Cortex of kidney (tissue), 1 donor: Measurements from ENCODE around the gene DGCR2.
"Not testable (repeated sequence)": the region's sequence is repeated elsewhere in the genome, so short reads cannot be mapped to it uniquely, and the experiment has no call there.

ENCODE experiments used
- DNase-seq: peaks from one replicate; lab custom pipeline; 2025; lab: John Stamatoyannopoulos, UW

Gene DGCR2

DNA sequence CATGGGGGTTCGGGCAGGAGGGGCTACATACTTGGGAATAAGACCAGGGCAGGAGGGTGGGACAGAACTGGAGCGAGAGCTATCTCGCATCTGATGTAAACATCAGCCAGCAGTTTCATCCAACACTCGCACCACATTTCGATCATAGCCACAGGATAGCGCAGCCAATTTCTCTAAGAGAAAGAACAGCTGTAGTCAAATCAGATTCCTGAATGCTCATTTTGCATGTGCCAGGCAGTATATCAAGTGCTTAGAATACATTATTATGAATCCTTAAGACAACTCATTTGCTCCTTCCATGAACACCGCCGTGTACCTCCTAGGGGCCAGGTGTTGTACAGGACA lies 14.5 kb downstream of the DGCR2 start:
- DNase-seq = no peak

DNA sequence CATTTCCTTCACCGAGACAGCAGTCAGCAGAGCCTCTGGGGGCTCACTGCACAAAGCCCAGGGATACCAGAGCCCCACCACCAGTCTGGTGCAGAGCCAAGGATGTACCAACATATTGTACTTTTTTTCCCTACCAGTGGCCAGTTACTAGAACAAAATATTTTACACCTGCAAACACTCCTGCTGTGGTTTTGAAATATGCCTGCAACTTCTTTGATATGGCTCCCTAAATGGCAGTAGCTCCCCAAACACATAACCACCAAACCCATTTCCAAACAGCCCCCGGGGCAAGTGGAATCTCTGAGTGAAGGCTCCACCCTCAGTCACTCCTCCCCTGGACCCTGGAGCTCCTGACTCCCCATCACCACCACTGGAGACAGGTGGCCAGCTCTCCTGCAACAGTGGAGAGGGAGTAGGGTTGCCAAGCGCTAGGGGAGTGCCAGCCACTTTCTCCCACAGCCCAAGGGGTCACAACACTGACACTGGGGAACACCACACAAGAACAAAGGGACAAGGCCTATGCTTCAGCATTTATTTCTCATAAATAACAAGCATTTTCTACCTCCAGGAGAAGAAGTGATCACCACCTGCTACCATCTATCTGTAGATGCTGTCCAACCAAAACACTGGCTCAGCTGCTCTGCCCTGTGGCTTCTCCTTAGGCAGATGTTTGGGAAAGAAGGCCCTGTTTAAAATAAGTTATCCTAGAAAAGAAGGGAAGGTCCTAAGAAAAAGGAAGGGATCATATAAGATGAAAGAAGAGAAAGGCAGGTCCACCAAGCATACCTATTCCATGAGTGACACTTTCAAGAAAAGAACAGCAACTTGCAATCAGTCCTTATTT lies 15.1 kb downstream of the DGCR2 start:
- no peak for DNase-seq

DNA sequence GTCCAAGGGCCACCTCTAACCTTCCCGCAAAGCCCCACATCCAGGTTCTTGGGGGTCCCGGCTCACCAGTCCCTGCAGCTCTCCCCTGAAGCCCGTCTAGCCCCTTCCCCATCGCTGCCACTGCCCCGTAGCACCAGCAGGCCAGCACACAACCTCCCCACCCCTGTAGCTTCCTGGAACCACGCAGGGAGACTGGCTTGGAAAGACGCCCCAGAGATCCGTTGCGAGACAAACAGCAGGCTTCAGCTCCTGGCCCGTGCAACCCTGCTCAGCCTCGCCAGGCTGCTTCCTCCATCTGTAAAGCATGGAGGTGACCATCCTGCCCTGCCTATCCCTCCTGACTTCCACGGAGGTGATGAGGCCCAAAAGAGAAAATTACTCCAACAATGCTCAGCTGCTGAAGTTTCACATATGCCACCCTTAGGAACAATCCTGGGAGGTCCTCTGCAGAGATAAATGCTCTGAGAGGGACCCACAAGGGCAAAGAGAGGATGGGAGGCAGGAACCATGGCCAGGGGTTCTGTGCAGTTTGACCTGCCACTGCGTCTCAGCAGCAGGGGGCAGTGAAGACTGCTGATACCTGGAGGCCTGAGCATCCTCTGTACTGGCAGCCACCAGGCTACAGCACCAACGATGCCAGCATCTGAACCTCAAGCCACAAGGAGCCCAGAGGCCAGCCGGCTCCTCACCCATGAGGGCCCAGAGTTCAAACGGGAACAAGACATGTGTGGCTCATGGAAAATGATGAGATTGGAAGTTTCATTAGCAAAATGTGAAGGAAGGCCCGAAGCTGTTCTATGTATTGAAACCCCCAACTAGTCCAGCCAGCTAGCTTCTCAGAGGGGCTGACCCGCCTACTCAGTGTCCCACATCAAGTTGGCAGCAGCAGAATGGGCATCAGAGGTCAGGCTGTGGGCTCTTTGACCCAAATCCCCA lies 16.1 kb downstream of the DGCR2 start:
- DNase-seq = no peak

DNA sequence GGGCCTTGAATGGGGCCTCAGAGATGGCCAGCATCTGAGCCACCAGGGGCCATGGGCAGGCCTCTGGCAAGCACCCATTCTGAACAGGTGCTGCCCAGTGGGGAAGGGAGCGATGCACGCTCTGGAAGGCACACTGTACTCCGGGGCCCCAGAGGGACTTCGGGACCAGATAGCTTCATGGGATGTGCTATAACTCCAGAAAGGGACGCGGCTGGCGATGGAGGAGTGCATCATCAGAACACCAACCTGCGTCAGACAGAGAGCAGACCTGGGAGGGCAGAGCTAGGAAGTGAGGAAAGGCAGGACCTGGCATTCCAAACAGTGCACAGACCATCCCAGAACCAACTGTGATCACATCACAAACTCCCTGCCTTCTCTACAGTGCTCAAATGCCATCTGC lies 16.8 kb downstream of the DGCR2 start:
- DNase-seq = no peak

DNA sequence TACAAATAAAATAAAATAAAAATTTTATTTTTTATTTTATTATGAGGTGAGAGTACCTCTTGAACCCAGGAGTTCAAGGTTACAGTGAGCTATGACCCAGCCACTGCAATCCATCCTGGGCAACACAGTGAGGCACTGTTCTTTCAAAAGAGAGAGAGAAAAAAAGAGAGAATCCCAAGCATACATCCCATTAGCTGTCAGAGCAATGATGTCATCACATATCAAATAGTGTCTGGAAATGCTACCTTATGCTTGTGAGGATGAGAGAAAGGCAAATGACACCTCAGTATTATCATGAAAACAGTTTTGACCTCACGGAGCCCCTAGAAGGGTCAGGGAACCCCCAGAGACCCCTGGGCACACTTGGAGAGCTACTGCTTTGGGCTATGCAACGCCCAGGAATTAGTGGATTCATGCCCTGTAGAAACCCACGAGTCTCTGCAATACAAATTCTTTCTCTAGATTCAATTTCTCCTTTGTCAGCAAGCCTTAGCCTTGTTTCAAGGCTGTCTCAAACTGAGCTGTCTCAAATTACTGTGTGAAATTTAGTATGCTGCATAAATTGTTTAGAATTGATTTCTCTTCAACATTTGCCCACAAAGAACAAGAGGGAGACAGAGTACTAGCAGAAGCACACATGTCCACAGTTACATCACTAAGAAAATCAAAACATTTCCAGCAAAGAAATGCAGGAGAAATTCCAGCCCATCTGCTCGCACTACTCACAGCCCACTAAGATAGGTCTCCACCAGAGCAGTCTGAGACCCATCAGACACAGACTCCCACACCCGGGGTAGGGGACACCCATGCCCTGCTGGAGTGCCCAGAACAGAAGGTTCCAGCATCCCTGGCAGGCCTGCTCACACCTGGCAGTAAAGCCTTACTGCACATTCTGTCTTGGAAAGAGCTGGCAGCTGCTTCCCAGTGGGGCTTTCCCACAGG lies 18.1 kb downstream of the DGCR2 start:
- no peak for DNase-seq

DNA sequence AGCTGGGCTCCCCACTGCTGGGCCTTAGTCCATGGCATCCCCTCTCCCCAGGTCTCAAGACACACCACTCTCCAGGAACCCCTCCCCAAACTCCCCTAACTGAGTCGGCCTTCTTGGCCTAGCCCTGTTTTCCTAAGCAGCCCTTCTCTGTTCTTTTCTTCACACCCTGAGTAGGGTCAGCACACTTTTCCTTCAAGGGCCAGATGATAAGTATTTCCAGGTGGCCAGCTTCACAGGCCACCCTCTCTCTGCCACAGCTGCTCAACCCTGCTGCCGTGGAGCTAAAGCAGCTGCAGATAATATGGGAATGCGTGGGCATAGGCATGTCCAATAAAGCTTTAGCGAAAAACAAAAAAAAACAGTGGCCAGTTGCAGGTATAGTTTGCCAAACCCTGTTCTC lies 24.1 kb downstream of the DGCR2 start:
- no peak for DNase-seq

DNA sequence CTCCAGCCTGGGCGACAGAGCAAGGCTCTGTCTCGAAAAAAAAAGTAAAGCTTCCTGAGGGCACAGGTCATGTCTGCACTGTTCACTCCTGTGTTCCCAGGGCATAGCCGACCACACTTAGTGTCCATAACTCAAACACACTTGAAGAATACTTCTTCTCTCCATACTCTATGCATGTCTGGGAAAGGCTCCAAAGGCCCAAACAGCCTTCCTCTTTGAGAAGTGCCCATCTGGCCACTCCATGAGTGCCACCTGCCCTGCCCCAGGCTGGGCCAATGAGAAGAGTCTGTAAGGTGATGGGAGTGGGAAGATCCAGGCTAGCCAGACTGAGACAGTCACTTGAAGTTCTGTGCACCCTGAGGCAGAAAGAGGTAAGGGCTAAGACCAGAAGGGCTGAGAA lies 24.7 kb downstream of the DGCR2 start:
- no peak for DNase-seq

DNA sequence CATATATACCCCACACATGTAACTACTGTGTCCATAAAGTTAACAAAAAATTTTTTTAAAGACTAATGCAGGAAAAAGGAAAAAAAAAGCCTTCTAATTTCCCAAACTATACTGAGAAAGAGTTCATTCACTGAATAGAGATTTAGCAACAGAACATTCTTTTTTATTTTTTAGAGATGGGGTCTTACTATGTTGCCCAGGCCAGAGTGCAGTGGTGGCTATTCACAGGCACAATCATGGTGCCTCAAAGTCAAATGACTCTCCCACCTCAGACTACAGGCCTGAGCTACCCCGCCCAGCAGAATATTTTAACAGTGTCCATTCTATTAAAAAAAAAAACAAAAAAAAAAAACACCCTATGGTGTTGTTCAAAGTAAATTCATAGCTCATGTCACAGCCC lies 25.7 kb downstream of the DGCR2 start:
- DNase-seq = no peak

DNA sequence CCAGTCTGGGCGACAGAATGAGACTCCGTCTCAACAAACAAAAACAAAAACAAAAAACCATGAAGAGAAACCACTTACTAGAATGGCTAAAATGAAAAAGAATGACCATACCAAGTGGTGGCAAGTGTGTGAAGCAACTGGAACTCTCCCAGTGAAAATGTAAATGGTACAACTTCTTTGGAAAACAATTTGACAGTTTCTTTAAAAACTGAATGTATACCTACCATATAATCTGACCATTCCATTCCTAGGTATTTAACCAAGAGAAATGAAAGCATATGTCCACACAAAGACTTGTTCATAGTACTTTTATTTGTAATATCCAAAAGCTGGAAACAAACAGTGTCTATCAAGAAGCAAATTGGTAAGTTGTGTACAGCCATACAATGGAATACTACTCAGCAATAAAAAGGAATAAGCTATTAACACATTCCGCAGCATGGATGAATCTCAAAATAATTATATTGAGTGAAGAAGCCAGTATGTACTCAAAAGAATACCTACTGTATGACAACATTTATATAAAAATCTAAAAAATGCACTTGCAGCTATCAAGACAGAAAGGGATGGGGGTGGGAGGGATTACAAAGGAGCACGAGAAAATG lies 27.7 kb downstream of the DGCR2 start:
- DNase-seq = no peak

DNA sequence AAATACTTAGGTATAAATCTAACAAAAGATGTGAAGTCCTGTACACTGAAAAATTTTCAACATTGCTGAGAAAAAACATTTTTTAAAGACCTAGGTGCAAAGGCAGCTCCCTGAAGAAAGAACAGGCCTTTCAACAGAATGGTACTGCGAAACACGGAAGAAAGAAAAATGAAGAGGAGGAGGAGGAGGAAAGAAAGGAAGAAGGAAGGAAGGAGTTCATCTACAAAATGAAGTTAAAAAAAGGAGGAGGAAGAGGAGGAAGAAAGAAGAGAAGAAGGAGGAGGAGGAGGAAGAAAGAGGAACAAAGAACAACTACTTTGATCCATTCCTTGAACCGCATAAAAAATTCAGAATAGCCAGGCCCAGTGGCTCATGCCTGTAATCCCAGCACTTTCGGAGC lies 29.5 kb downstream of the DGCR2 start:
- DNase-seq = no peak

DNA sequence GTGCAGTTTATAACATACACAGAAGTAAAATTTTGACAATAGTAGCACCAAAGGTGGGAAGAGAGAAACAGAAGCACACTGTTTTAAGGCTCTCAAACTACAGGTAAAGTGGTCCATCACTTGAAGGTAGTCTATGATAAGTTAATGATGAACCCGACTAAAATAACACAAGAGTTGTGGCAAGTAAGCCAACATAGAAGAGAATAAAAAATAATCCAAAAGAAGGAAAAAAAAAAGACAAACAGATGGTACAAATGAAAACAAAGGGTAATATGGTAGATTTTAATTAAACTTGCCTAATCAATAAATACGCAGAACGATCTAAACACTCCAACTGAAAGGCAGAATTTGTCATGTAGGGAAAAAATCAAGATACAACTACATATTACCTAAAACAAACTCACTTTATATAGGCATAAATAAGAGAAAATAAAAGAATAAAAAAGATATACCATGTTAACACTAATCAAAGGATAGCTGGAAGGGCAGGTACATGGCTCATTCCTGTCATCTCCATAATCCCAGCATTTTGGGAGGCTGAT lies 31.6 kb downstream of the DGCR2 start:
- no peak for DNase-seq

DNA sequence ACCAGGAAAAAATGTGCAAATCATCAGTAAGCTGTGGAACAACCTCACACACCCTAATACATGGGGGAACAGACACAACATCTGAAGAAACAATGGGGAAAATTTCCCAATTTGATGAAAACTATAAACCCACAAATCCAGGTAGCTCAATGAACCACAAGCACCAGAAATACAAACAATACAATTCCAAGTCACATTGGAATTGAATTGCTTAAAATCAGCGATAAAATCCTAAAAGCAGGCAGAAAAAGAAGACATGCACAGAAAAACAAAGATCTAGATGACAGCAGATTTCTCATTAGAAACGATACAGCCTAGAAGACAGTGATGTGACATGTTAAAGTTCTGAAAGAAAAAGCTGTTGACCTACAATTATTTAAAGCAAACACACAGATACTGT lies 32.0 kb downstream of the DGCR2 start:
- DNase-seq = no peak

DNA sequence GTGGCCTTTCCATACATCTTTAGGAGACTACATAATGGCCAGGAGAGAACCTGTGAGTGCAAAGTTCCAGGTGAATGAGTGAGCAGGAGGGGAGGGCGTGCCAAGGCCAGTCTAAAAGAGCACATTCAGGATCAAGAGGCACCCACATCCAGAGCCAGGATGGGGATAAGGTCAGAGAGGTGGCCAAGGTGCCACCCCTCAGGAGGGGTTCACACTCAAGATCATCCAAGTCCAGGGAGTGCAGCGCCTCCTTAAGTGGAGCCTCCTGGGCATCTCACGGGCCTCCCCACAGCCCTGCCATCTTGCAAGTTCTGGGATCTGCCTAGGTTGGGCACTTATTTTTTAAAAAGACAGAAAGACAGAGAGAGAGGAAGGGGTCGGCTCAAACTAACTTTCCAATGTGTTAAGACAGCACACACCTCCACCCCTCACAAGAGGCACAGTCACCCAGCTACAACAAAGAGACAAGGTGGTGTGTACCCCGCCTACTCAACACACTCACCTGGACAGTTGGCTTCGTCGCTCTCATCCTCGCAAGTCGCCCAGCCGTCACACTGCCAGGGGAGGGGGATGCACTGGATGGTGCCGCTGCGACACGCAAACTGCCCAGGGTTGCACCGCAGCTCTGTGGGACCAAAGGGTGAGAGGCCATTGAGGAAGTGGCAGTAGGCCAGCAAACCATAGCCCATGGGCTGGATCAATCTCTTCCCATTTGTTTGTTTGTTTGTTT lies 33.2 kb downstream of the DGCR2 start:
- DNase-seq = no peak

DNA sequence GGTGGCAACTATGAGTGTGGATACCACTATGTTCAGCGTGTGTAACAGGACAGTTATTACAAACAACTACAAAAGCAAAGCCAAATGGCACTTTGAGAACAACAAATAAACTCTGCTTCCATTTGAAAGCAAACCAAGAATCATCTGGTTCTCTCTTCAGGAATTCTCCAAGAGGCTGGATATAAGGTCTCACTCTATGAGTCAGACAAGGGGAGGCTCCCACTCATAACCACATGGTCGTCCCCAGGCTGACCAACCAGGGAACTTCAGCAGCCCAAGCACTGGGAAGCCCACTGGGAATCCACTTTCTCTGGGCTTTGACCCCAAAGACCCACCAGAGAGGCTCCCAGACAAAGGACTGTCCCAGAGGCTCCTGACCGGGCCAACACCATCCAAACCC lies 35.3 kb downstream of the DGCR2 start:
- no peak for DNase-seq

DNA sequence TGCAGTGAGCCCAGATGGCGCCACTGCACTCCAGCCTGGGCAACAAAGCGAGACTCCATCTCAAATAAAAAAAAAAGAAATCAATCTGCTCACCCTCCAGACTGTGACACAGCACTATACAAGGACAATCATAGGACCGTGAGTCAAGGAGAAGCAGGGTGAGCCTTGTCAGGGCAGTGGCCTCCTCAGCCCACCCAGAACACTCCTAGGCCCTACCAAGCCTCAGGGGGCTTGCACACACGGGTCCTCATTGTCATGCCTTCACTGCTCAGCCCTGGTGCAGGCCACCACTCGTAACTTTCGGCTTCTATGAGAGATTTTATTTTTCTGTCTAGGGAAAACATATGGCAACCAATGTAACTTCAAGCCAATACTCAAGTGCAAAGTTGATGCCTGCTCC lies 35.8 kb downstream of the DGCR2 start:
- no peak for DNase-seq

DNA sequence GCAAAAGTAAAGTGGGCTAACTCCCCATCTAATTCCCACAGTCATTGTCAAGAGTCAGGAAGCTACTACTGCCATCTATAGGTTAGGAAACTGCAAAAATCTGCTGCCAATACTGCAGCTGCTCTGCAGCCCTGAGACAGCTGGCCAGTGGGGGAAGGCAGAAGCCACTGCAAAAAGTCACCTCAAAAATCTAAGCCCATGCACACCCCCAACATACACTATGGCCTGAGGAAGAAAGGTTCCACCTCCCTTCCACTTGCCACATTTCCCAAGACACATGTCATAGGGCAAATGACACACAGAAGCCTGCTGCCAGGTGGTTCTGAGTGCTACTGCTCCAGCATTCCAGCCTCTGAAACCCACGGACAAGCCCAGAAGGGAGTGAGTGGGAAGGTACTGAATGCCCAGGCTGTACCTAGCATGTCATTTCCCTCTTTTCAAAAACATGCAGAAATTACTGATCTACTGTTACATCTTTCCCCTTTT lies 36.9 kb downstream of the DGCR2 start:
- DNase-seq = no peak

DNA sequence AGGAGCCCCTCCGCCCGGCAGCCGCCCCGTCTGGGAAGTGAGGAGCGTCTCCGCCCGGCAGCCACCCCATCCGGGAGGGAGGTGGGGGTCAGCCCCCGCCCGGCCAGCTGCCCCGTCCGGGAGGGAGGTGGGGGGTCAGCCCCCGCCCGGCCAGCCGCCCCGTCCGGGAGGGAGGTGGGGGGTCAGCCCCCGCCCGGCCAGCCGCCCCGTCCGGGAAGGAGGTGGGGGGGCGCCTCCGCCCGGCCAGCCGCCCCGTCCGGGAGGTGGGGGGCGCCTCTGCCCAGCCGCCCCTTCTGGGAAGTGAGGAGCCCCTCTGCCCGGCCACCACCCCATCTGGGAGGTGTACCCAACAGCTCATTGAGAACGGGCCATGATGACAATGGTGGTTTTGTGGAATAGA lies 37.6 kb downstream of the DGCR2 start:
- DNase-seq = not testable (repeated sequence)

DNA sequence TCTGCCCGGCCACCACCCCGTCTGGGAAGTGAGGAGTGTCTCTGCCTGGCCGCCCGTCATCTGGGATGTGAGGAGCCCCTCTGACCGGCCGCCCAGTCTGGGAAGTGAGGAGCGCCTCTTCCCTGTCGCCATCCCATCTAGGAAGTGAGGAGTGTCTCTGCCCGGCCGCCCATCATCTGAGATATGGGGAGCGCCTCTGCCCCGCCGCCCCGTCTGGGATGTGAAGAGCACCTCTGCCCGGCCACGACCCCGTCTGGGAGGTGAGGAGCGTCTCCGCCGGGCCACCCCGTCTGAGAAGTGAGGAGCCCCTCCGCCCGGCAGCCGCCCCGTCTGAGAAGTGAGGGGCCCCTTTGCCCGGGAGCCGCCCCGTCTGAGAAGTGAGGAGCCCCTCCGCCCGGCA lies 38.1 kb downstream of the DGCR2 start:
- DNase-seq = not testable (repeated sequence)

DNA sequence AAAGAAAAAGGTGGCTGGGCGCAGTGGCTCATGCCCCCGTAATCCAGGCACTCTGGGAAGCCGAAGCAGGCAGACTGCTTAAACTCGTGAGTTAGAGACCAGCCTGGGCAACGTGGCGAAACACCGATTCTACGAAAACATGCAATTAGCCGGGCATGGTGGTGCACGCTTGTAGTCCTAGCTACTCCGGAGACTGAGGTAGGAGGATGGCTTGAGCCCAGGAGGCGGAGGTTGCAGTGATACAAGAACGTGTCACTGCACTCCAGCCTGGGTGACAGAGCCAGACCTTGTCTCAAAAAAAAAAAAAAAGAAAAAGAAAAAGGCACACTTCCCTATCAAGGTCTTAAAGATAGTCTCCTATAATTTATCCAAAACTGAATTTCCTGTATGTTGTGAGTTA lies 39.4 kb downstream of the DGCR2 start:
- no peak for DNase-seq

DNA sequence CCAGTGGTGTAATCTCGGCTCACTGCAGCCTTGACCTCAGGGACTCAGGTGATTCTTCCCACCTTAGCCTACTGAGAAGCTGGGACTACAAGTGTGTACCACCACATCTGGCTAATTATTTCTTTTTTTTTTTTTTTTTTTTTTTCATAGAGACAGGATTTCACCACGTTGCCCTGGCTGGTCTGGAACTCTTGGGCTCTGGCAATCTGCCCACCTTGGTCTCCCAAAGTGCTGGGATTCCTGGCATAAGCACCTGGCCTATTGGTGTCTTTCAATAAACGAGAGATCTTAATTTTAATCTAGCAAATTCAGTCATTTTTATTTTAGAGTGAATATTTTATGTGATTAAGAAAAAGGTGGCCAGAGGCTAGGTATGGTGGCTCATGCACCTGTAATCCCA lies 40.1 kb downstream of the DGCR2 start:
- no peak for DNase-seq

DNA sequence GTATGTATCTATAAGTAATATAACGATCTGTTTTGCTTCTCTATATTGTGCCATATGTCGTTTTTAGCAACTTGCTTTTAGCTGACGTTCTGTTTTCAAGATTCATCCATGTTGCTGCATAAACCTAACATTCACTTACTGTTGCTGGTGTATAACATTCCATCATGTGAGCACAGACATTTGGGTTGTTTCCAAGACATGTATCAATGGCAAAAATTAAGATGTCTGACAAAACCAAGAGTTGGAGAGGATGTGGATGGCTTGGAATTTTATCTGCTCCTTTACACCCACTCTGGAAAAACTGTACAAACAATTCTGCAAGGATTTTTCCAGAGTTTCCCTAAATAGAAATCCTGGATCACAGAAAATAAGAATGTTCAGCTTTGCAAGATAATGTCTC lies 40.9 kb downstream of the DGCR2 start:
- DNase-seq = no peak
